ENCODE measurements around the gene PAF1.

- no peak for TF ChIP-seq CTCF (IDR thresholded peaks at IDR 0.05 in 8 of 11, conservative IDR thresholded peaks at IDR 0.05 in 3 of 11)
- no peak for TF ChIP-seq POLR2A (IDR thresholded peaks at IDR 0.05)
- peak in 2 of 3 donors; percentile 34 to 38 for TF ChIP-seq POLR2AphosphoS5 (IDR thresholded peaks at IDR 0.05)
Observed at GRCh38 chr19:39405261-39405957, 14.5 kb upstream of the PAF1 start.

Data from spleen (tissue), 7 donors.